ENCODE measurements around the gene USP40.

- TF ChIP-seq CTCF (conservative IDR thresholded peaks at IDR 0.05) (peak; percentile 42; the same call in 1 of the 2 replicates), EZH2 (IDR thresholded peaks at IDR 0.05; ENCODE audit: low read depth) (no peak)
These were observed 118.4 kb downstream of the USP40 start for GRCh38 chr2:233448220-233448559.

All from PC-9 (cell line).